DOHH2 (cell line): ENCODE data around the gene SLC15A1.

ENCODE experiments used
- H3F3A ChIP-seq: fragments of 200-600 bp; sonication (generic), shearing (Covaris generic); 2 replicates; pipeline ENCODE4 v1.6.0; 2016; ENCODE audit warnings: antibody characterized with exemption, mild to moderate bottlenecking; ENCODE audit not compliant: control insufficient read depth, insufficient read depth
- H3K27ac ChIP-seq: fragments of 200-600 bp; sonication (generic); 2 replicates; pipeline ENCODE4 v1.5.1; 2014; ENCODE audit warnings: low read depth, mild to moderate bottlenecking, low read length, moderate library complexity
- H3K27me3 ChIP-seq: fragments of 200-600 bp; sonication (generic); 2 replicates; pipeline ENCODE4 v1.6.1; 2014; ENCODE audit warnings: mild to moderate bottlenecking, low read length, mixed read lengths; ENCODE audit not compliant: control insufficient read depth
- H3K36me3 ChIP-seq: fragments of 200-600 bp; sonication (generic); 2 replicates; pipeline ENCODE4 v1.6.1; 2014; ENCODE audit warnings: mild to moderate bottlenecking, low read length, moderate library complexity, mixed read lengths; ENCODE audit not compliant: control insufficient read depth
- H3K4me1 ChIP-seq: fragments of 200-600 bp; sonication (generic); 2 replicates; pipeline ENCODE4 v1.6.1; 2014; ENCODE audit warnings: mild to moderate bottlenecking, low read length, mixed read lengths; ENCODE audit not compliant: control insufficient read depth
- H3K4me2 ChIP-seq: fragments of 200-600 bp; sonication (generic); 2 replicates; pipeline ENCODE4 v1.6.0; 2014; ENCODE audit warnings: mild to moderate bottlenecking, low read length, moderate library complexity
- H3K4me3 ChIP-seq: fragments of 200-600 bp; sonication (generic); 2 replicates; pipeline ENCODE4 v1.5.1; 2014; ENCODE audit warnings: mild to moderate bottlenecking, low read length, mixed read lengths
- H3K79me2 ChIP-seq: fragments of 200-600 bp; sonication (generic); 2 replicates; pipeline ENCODE4 v1.6.1; 2014; ENCODE audit warnings: mild to moderate bottlenecking, low read length, mixed read lengths; ENCODE audit not compliant: control insufficient read depth
- H3K9me2 ChIP-seq: fragments of 200-600 bp; sonication (generic); replicated peaks from 2 replicates; pipeline ENCODE4 v1.6.1; 2014; ENCODE audit warnings: mild to moderate bottlenecking, low read length, mixed read lengths; ENCODE audit not compliant: control insufficient read depth
- H3K9me3 ChIP-seq: fragments of 200-600 bp; sonication (generic); 2 replicates; pipeline ENCODE4 v1.6.1; 2014; ENCODE audit warnings: antibody characterized with exemption, low read length, mixed read lengths; ENCODE audit not compliant: control insufficient read depth, insufficient read depth
- H4K20me1 ChIP-seq: fragments of 200-600 bp; sonication (generic); 2 replicates; pipeline ENCODE4 v1.6.0; 2014; ENCODE audit warnings: low read depth, mild to moderate bottlenecking, antibody characterized with exemption, low read length, moderate library complexity; ENCODE audit not compliant: control insufficient read depth, insufficient read depth
- EZH2phosphoT487 ChIP-seq: fragments of 200-600 bp; sonication (generic); IDR thresholded peaks from 2 replicates; pipeline ENCODE4 v1.6.1; 2017; ENCODE audit warnings: borderline replicate concordance, mild to moderate bottlenecking, antibody characterized with exemption, low read length, moderate library complexity, mixed read lengths
- TF ChIP-seq, protein P1 (sequence below): fragments of 200-600 bp; sonication (generic); IDR thresholded peaks from one replicate; pipeline ENCODE4 v1.5.1; 2014; ENCODE audit warnings: antibody characterized with exemption, mild to moderate bottlenecking, low read depth, low read length; ENCODE audit not compliant: poor library complexity, severe bottlenecking

Gene SLC15A1

DNA sequence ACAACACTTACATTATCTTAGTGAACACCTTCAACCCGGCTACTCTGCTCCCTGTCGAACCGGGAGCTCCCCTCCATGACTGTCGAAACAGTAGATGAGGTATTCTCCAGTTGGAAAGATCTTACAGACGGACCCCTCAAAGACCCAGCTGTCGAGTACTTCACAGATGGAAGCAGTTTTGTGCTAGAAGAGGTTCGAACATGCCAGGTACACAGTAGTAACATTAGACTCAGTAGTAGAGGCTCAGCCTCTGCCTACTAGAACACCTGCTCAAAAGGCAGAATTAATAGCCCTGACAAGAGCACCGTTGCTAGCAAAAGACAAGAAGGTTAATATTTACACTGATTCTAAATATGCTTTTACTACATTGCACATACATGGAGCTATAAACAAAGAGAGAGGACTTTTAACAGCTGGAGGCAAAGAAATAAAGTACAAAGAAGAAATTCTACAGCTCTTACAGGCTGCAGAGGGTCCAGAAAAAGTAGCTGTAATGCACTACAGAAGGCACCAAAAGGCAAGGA, 13.6 kb upstream of the SLC15A1 start:
- Histone ChIP-seq H4K20me1 (no peaks in the 10 kb centered on the region), H3K27me3 (no peaks in the 10 kb centered on the region; the same call in 1 of the 2 replicates), H3K4me2 (no peak overlapping the region), H3K79me2 (no peaks in the 10 kb centered on the region), H3K4me1 (no peaks in the 10 kb centered on the region), H3K4me3 (no peak overlapping the region), H3K9me3 (no peaks in the 10 kb centered on the region), H3K27ac (no peak overlapping the region), H3K36me3 (no peaks in the 10 kb centered on the region), H3F3A (no peaks in the 10 kb centered on the region), H3K9me2 (no peaks in the 10 kb centered on the region)
- TF ChIP-seq EZH2phosphoT487 = no peak
- TF ChIP-seq, protein P1, sequence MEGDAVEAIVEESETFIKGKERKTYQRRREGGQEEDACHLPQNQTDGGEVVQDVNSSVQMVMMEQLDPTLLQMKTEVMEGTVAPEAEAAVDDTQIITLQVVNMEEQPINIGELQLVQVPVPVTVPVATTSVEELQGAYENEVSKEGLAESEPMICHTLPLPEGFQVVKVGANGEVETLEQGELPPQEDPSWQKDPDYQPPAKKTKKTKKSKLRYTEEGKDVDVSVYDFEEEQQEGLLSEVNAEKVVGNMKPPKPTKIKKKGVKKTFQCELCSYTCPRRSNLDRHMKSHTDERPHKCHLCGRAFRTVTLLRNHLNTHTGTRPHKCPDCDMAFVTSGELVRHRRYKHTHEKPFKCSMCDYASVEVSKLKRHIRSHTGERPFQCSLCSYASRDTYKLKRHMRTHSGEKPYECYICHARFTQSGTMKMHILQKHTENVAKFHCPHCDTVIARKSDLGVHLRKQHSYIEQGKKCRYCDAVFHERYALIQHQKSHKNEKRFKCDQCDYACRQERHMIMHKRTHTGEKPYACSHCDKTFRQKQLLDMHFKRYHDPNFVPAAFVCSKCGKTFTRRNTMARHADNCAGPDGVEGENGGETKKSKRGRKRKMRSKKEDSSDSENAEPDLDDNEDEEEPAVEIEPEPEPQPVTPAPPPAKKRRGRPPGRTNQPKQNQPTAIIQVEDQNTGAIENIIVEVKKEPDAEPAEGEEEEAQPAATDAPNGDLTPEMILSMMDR = no peak

DNA sequence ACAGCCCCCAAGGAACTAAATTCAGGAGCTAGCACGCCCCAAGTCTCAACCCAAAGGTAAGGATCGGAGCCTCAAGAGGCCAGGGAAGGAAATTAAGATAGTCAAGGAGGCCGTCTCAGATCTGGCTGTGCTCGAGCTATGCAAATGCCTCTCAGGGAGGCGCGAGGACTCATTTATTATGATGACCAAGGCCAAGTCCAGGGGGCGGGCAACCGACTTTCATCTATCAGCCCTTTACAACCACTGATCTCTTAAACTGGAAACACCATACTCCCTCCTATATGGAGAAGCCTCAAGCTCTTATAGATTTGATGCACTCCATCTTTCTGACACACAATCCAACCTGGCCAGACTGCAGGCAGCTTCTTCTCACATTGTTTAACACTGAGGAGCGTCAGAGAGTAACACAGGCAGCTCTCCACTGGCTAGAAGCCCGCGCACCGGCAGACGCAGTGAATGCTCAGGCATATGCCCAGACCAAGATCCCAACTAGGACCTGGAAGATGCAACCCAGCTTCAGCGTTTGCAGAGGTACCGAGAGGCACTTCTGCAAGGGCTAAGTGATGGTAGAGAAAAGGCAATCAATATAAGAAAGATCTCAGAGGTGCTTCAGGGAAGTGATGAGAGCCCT, 9.6 kb upstream of the SLC15A1 start:
- H3K36me3 ChIP-seq = no peaks in the 10 kb centered on the region
- no peaks in the 10 kb centered on the region for H3K9me2 ChIP-seq
- no peak overlapping the region for H3K4me2 ChIP-seq
- no peak overlapping the region for H3K27ac ChIP-seq
- no peaks in the 10 kb centered on the region for H3K27me3 ChIP-seq
- H4K20me1 ChIP-seq = no peaks in the 10 kb centered on the region
- H3K9me3 ChIP-seq = no peaks in the 10 kb centered on the region
- no peaks in the 10 kb centered on the region for H3K79me2 ChIP-seq
- no peak overlapping the region for H3K4me3 ChIP-seq
- TF ChIP-seq, protein P1 = no peak
- TF ChIP-seq EZH2phosphoT487 = no peak
- no peaks in the 10 kb centered on the region for H3K4me1 ChIP-seq
- H3F3A ChIP-seq = no peaks in the 10 kb centered on the region

DNA sequence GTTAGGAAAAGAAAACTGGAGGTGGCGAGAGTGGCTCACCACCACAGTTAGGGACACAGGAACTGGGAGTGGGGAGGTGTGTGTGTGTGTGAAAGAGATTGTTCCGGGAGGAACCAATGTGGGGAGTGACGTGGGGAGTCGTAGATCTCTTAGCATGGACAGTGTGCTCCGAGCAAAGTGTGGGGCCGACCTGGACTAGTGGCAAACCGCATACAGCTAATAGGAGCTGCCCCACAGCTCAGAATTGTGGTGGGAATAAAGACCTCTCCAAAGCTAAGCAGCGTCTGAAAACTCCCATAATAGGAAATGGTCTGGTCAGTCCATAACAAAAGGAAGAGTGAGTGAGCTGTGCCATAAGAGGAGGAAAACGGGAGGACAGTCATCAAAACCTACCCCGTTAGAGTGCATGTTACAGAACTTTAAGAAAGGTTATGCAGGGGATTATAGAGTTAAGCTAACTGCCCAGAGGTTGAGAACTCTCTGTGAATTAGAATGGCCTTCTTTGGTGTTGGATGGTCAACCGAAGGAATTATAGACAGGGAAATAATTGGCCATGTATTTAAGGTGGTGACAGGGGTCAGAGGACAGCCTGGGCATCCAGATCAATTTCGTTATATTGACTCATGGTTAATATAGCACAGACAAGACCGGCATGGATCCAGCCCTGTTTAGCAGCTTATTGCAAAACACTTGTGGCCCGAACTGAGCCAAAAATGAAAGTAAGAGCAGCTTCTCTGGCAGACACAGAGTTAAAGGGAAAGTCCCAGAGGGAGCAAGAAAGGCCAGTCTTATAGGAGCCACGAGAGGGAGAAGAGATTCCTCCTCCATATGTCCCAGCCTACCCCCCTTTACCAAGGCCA, 8.9 kb upstream of the SLC15A1 start:
- H3K4me2 ChIP-seq = no peak overlapping the region
- no peaks in the 10 kb centered on the region for H3K79me2 ChIP-seq
- H3K27ac ChIP-seq = no peak overlapping the region
- no peak overlapping the region for H3K4me3 ChIP-seq
- TF ChIP-seq EZH2phosphoT487 = no peak
- TF ChIP-seq, protein P1 = no peak
- H3K9me2 ChIP-seq = no peaks in the 10 kb centered on the region
- no peaks in the 10 kb centered on the region for H3K4me1 ChIP-seq
- H3F3A ChIP-seq = no peaks in the 10 kb centered on the region
- no peaks in the 10 kb centered on the region for H4K20me1 ChIP-seq
- no peaks in the 10 kb centered on the region for H3K27me3 ChIP-seq
- H3K9me3 ChIP-seq = no peaks in the 10 kb centered on the region
- H3K36me3 ChIP-seq = no peaks in the 10 kb centered on the region
